Activated naive CD8-positive, alpha-beta T cell (primary cell): ENCODE data around the gene MS4A10.

Experiments
- H3K27ac Mint-ChIP-seq: one replicate; pipeline ENCODE4 v1.8.0; 2021; ENCODE audit warnings: mixed read lengths
- H3K27me3 Mint-ChIP-seq: one replicate; pipeline ENCODE4 v1.8.0; 2021; ENCODE audit warnings: mixed read lengths
- H3K36me3 Mint-ChIP-seq: one replicate; pipeline ENCODE4 v1.8.0; 2021; ENCODE audit warnings: mixed read lengths
- H3K4me1 Mint-ChIP-seq: one replicate; pipeline ENCODE4 v1.8.0; 2021; ENCODE audit warnings: low read depth, mixed read lengths
- H3K4me3 Mint-ChIP-seq: one replicate; pipeline ENCODE4 v1.8.0; 2021; ENCODE audit warnings: mild to moderate bottlenecking, mixed read lengths
- H3K9me3 Mint-ChIP-seq: one replicate; pipeline ENCODE4 v1.8.0; 2021; ENCODE audit warnings: low read depth, mixed read lengths

MS4A10 gene

DNA sequence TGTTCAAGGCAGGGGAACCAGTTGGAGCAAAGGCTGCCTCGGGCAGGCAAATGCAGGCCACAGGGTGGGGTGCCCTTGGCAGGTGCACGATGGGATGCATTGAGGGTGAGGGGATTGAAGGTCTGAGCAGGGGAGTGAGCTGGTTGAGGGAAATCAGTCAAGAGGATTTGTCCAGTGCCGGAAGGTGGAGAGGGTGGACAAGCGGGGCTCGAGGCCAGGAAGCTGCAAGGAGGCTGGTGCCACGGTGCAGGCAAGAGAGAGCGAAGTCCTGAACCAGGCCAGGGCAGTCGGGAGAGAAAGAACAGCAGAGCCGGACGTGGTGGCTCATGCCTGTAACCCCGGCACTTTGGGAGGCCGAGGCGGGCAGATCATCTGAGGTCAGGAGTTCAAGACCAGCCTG, 10.4 kb upstream of the MS4A10 start:
- H3K36me3 Mint-ChIP-seq = no peaks in the 10 kb centered on the region
- H3K27me3 Mint-ChIP-seq = no peaks in the 10 kb centered on the region
- peaks cover 6% of the 10 kb centered on the region for H3K4me1 Mint-ChIP-seq
- no peak overlapping the region for H3K4me3 Mint-ChIP-seq
- no peaks in the 10 kb centered on the region for H3K9me3 Mint-ChIP-seq
- no peak overlapping the region for H3K27ac Mint-ChIP-seq

DNA sequence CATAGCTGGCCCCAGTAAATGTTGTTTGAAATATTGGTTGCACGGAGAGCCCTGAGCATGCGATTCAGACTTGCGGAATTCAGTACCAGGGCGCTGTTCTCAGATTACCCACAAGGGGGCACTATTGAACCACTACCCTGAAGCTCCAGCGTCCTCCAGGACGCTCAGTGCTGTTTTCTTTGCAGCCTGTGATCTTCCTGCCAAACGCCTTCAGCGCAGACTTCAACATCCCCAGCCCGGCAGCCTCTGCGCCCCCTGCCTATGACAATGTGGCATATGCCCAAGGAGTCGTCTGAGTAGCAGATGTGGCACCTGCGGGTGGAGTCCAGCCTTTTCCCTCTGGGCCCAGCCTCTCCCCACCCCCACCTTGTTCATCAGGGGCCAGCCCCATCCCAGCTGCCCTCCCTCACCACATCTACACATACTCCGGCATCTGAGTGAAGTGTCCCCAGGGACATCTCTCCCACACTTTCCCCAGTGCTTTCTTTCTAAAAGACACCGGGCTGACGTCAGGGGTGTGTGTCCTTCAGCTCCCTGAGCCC, 9.6 kb upstream of the MS4A10 start:
- Mint-ChIP-seq H3K4me1 (peaks cover 6% of the 10 kb centered on the region), H3K27ac (no peak overlapping the region)

GRCh38 chr11:60776167-60776566, 9.0 kb upstream of the MS4A10 start:
- no peak overlapping the region for H3K4me3 Mint-ChIP-seq
- no peak overlapping the region for H3K27ac Mint-ChIP-seq
- no peaks in the 10 kb centered on the region for H3K9me3 Mint-ChIP-seq
- no peaks in the 10 kb centered on the region for H3K36me3 Mint-ChIP-seq
- no peaks in the 10 kb centered on the region for H3K27me3 Mint-ChIP-seq
- peaks cover 6% of the 10 kb centered on the region for H3K4me1 Mint-ChIP-seq

More for the DNA sequence above, 9.6 kb upstream of the MS4A10 start:
- Mint-ChIP-seq H3K4me3 (no peak overlapping the region), H3K9me3 (no peaks in the 10 kb centered on the region), H3K27me3 (no peaks in the 10 kb centered on the region), H3K36me3 (no peaks in the 10 kb centered on the region)

- Mint-ChIP-seq H3K9me3 (no peaks in the 10 kb centered on the region), H3K4me3 (no peak overlapping the region), H3K4me1 (peaks cover 6% of the 10 kb centered on the region), H3K27me3 (no peaks in the 10 kb centered on the region), H3K36me3 (no peaks in the 10 kb centered on the region), H3K27ac (no peak overlapping the region)
Observed at GRCh38 chr11:60777106-60777505, 8.0 kb upstream of the MS4A10 start.

DNA sequence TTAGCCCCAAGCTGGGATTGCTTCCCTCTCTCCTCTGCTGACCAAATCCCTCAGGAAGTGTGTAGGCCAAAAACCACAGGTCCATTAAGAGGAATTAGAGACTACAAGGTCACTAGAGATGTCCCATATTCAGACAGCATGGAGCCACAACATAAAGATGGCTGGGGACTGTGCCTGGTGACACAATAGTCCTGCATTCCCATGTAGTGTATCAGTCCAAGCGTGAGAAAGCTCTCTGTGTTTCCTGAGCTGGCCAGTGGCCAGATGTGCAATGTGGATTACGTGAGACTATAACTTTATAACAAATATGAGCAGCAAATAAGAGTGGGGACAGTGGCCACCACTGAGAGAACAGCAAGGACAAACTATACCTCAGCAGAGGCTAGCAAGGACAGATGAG, 7.6 kb upstream of the MS4A10 start:
- Mint-ChIP-seq H3K36me3 (no peaks in the 10 kb centered on the region), H3K9me3 (no peaks in the 10 kb centered on the region), H3K4me3 (no peak overlapping the region), H3K4me1 (peaks cover 6% of the 10 kb centered on the region), H3K27me3 (no peaks in the 10 kb centered on the region), H3K27ac (no peak overlapping the region)

GRCh38 chr11:60780065-60780464, 5.1 kb upstream of the MS4A10 start:
- Mint-ChIP-seq H3K9me3 (no peaks in the 10 kb centered on the region), H3K36me3 (no peaks in the 10 kb centered on the region), H3K4me3 (no peak overlapping the region), H3K27ac (no peak overlapping the region), H3K4me1 (peaks cover 4% of the 10 kb centered on the region), H3K27me3 (no peaks in the 10 kb centered on the region)

- Mint-ChIP-seq H3K4me1 (no peaks in the 10 kb centered on the region), H3K36me3 (no peaks in the 10 kb centered on the region), H3K27me3 (no peaks in the 10 kb centered on the region), H3K9me3 (no peaks in the 10 kb centered on the region), H3K4me3 (no peak overlapping the region), H3K27ac (no peak overlapping the region)
Observed at GRCh38 chr11:60780774-60781173, 4.4 kb upstream of the MS4A10 start.

GRCh38 chr11:60781286-60781980, 3.7 kb upstream of the MS4A10 start:
- H3K4me1 Mint-ChIP-seq = no peaks in the 10 kb centered on the region
- no peaks in the 10 kb centered on the region for H3K36me3 Mint-ChIP-seq
- no peaks in the 10 kb centered on the region for H3K27me3 Mint-ChIP-seq
- no peaks in the 10 kb centered on the region for H3K9me3 Mint-ChIP-seq
- no peak overlapping the region for H3K27ac Mint-ChIP-seq
- H3K4me3 Mint-ChIP-seq = no peak overlapping the region

- no peaks in the 10 kb centered on the region for H3K4me1 Mint-ChIP-seq
- H3K27ac Mint-ChIP-seq = no peak overlapping the region
Observed at GRCh38 chr11:60781981-60782316, 3.2 kb upstream of the MS4A10 start.

GRCh38 chr11:60782393-60783140, 2.6 kb upstream of the MS4A10 start:
- Mint-ChIP-seq H3K4me3 (no peak overlapping the region), H3K27me3 (no peaks in the 10 kb centered on the region), H3K9me3 (no peaks in the 10 kb centered on the region), H3K27ac (no peak overlapping the region), H3K36me3 (no peaks in the 10 kb centered on the region), H3K4me1 (no peaks in the 10 kb centered on the region)

More at GRCh38 chr11:60781981-60782316, 3.2 kb upstream of the MS4A10 start:
- no peaks in the 10 kb centered on the region for H3K9me3 Mint-ChIP-seq
- H3K27me3 Mint-ChIP-seq = no peaks in the 10 kb centered on the region
- H3K4me3 Mint-ChIP-seq = no peak overlapping the region
- H3K36me3 Mint-ChIP-seq = no peaks in the 10 kb centered on the region

DNA sequence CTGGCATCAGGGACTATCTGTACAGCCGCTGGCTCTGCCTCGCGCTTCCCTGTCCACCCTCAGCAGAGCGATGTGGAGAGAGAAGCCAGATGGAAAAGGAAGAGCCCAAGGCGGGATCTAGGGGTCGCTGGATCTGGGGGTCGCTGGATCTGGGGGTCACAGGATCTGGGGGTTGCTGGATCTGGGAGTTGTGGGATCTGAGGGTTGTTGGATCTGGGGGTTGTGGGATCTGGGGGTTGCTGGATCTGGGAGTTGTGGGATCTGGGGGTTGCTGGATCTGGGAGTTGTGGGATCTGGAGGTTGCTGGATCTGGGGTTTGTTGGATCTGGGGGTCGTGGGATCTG, 2.0 kb upstream of the MS4A10 start:
- Mint-ChIP-seq H3K4me1 (no peaks in the 10 kb centered on the region), H3K9me3 (no peaks in the 10 kb centered on the region), H3K36me3 (no peaks in the 10 kb centered on the region), H3K27me3 (no peaks in the 10 kb centered on the region), H3K4me3 (no peak overlapping the region), H3K27ac (no peak overlapping the region)

GRCh38 chr11:60783911-60784310, 1.2 kb upstream of the MS4A10 start:
- no peak overlapping the region for H3K27ac Mint-ChIP-seq
- H3K4me3 Mint-ChIP-seq = no peak overlapping the region
- H3K4me1 Mint-ChIP-seq = no peaks in the 10 kb centered on the region
- no peaks in the 10 kb centered on the region for H3K27me3 Mint-ChIP-seq
- no peaks in the 10 kb centered on the region for H3K9me3 Mint-ChIP-seq
- no peaks in the 10 kb centered on the region for H3K36me3 Mint-ChIP-seq

GRCh38 chr11:60785806-60786361, 751 bp downstream of the MS4A10 start:
- no peaks in the 10 kb centered on the region for H3K27me3 Mint-ChIP-seq
- H3K27ac Mint-ChIP-seq = no peak overlapping the region
- no peaks in the 10 kb centered on the region for H3K4me1 Mint-ChIP-seq
- no peaks in the 10 kb centered on the region for H3K9me3 Mint-ChIP-seq
- no peak overlapping the region for H3K4me3 Mint-ChIP-seq
- H3K36me3 Mint-ChIP-seq = no peaks in the 10 kb centered on the region

DNA sequence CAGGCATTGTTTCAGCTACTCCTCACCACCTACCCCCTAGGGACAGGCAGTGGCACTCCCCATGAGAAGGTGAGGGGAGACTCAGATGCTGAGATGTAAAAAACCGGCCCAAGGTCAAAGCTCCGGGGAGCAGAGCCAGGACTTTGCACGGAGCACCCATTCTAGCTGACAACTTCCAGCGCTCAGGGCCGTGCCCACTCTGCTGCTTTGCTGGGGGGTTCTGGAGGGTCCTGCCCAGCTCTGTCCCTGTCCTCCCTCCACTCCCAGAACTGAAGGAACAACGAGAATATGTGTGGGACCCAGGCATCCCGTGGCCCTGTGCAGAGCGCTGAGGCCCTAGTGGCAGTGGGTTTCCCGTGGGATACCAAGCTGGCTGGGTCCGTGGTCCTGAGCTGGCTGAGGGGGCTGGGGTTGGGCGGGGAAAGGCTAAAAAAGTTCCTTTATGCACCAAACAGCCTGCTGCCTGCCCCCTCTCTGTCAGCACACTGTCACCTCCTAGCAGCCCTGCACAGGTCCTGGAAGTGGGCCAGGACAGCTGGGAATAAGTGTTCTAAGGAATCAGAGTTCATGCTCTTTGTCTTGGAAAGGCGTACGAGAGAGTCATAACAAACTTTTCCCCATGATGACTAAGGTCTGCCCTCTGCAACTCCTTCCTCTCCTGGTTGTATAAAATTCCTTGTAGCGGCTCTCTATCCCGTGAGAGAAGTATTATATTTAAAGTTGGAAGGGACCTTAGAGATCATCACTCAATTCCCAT, 1.9 kb downstream of the MS4A10 start:
- H3K9me3 Mint-ChIP-seq = no peaks in the 10 kb centered on the region
- no peak overlapping the region for H3K4me3 Mint-ChIP-seq
- no peaks in the 10 kb centered on the region for H3K27me3 Mint-ChIP-seq
- no peaks in the 10 kb centered on the region for H3K36me3 Mint-ChIP-seq
- no peak overlapping the region for H3K27ac Mint-ChIP-seq
- H3K4me1 Mint-ChIP-seq = no peaks in the 10 kb centered on the region
